GM12872 (cell line): ENCODE results near the gene TRPM2.

Experiments
- CTCF ChIP-seq: IDR thresholded peaks from 3 replicates; pipeline ENCODE4 v1.5.1; 2011; ENCODE audit warnings: low read depth, mild to moderate bottlenecking, low read length, moderate library complexity; ENCODE audit not compliant: insufficient read depth

TRPM2 gene

GRCh38 chr21:44482581-44483287 lies 129.3 kb downstream of the TRPM2 start:
- no peak for TF ChIP-seq CTCF

GRCh38 chr21:44483288-44484237 lies 130.1 kb downstream of the TRPM2 start:
- no peak for TF ChIP-seq CTCF

GRCh38 chr21:44484498-44485253 lies 131.3 kb downstream of the TRPM2 start:
- no peak for TF ChIP-seq CTCF

GRCh38 chr21:44485254-44485793 lies 131.9 kb downstream of the TRPM2 start:
- no peak for TF ChIP-seq CTCF

- TF ChIP-seq CTCF: no peak
Measured at GRCh38 chr21:44485796-44486195, 132.4 kb downstream of the TRPM2 start.

GRCh38 chr21:44486302-44486701 lies 132.9 kb downstream of the TRPM2 start:
- TF ChIP-seq CTCF: no peak

GRCh38 chr21:44487831-44488230 lies 134.4 kb downstream of the TRPM2 start:
- peak; percentile 53 for TF ChIP-seq CTCF
